ENCODE results near the gene CD93. TPM values are rescaled to one million over a fixed set of nuclear protein-coding genes. Genes with fewer than 3 reads are reported as not detected.

CD93 gene
- total and polyA plus RNA-seq, 3 donors from 2014 or later = 9.4 to 14.8 (median 14.2) TPM

DNA sequence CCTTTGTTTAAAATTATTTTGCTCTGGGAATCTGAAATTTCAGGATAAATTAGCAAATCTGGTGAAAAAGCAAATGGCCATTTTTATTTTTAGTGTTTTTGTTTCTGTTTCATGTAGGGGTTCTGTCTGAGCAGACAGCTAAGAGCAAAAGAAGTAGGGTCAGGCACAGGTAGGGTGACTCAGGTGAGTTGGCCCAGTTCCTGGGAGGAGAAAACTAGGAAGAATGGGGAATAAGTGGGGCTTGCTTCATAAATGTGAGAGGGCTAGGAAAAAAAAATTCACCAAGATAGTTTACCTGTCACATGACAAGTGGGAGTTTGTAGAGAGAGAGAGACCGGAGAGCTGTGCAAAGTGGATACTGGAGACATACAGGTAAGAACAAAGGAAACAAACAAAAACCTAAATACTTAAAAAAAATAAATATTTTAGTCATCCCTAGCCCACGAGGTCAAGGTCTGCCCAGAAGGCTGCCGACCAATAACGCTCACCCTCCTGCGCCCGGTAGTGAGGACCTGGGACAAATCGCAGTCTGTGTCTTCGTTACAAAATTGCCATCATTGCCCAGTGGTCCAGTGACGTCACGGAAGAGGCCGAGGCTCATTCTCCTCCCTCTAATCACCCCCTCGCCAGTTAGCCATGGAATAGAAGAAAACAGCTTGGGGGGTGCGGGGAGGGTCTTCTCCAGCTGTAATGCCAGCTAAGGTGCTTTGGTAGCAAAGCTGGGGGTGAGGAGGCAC, 39.0 kb downstream of the CD93 start:
- Histone ChIP-seq H3K4me3 (peak overlapping the region; percentile 57 to 62), H3K36me3 (ENCODE audit: low read depth, missing control alignments) (no peaks in the 10 kb centered on the region), H3K4me1 (peaks cover 4% of the 10 kb centered on the region), H3K9me3 (no peaks in the 10 kb centered on the region), H3K27me3 (no peaks in the 10 kb centered on the region), H3K27ac (no peak overlapping the region)
- intact Hi-C loops (cut with DNase I; ENCODE audit: low total_unique reads) = loop anchor here (10.0 kb wide), 2 partner anchors 188 to 288 kb away; no protein-coding TSS in a partner anchor
- no peak for TF ChIP-seq CTCF (IDR thresholded peaks at IDR 0.05)
- no peak for TF ChIP-seq POLR2A (IDR thresholded peaks at IDR 0.05)
- no peak for DNase-seq
- WGBS, 2 donors = 37 to 41% methylated on average over 13 of the region's 13 CpGs

- Histone ChIP-seq H3K27ac (no peak overlapping the region), H3K36me3 (ENCODE audit: low read depth, missing control alignments) (no peaks in the 10 kb centered on the region), H3K27me3 (no peaks in the 10 kb centered on the region), H3K4me1 (peaks cover 4% of the 10 kb centered on the region), H3K4me3 (peak overlapping the region; percentile 57 to 62), H3K9me3 (no peaks in the 10 kb centered on the region)
- no peak for DNase-seq
- TF ChIP-seq CTCF (IDR thresholded peaks at IDR 0.05) (no peak), POLR2A (IDR thresholded peaks at IDR 0.05) (no peak)
- intact Hi-C loops (cut with DNase I; ENCODE audit: low total_unique reads) = loop anchor here (10.0 kb wide), 2 partner anchors 188 to 288 kb away; no protein-coding TSS in a partner anchor
Measured at GRCh38 chr20:23046431-23046830, 39.7 kb downstream of the CD93 start.

GRCh38 chr20:23043376-23043775, 42.7 kb downstream of the CD93 start:
- TF ChIP-seq CTCF (IDR thresholded peaks at IDR 0.05) = no peak
- no peak for TF ChIP-seq POLR2A (IDR thresholded peaks at IDR 0.05)
- Histone ChIP-seq H3K27me3 (no peaks in the 10 kb centered on the region), H3K4me3 (no peak overlapping the region), H3K27ac (no peak overlapping the region), H3K9me3 (no peaks in the 10 kb centered on the region), H3K36me3 (ENCODE audit: low read depth, missing control alignments) (no peaks in the 10 kb centered on the region), H3K4me1 (no peaks in the 10 kb centered on the region)
- whole genome bisulfite sequencing, 2 donors = 74 to 88% methylated on average over 6 of the region's 6 CpGs
- DNase-seq = no peak
- intact Hi-C loops (cut with DNase I; ENCODE audit: low total_unique reads) = loop anchor here (10.0 kb wide), 2 partner anchors 191 to 291 kb away; no protein-coding TSS in a partner anchor

DNA sequence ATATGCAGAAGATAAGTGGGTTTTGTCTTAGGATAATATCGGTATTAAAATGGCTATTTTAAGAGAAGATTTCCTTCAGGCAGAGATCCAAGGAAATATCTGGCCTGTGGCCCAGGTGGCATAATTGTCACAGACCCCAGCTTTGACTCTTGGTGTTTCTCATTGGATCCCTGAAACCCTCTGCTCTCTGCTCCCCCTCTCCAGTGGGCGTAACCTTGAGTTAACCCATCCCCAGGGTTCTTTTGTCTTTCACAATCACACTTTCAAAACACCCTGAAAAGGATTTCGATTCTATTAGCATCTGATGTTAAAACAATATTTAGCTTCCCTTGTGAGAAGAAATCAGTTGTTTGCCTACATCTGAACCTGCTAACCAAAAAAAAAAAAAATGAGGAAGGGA, 43.9 kb downstream of the CD93 start:
- intact Hi-C loops (cut with DNase I; ENCODE audit: low total_unique reads) = loop anchor here (10.0 kb wide), 2 partner anchors 193 to 293 kb away; no protein-coding TSS in a partner anchor
- H3K36me3 ChIP-seq (ENCODE audit: low read depth, missing control alignments) = no peaks in the 10 kb centered on the region
- 64 to 68% methylated on average over 3 of the region's 3 CpGs for WGBS, 2 donors
- H3K27ac ChIP-seq = no peak overlapping the region
- no peaks in the 10 kb centered on the region for H3K27me3 ChIP-seq
- no peak for DNase-seq
- H3K4me3 ChIP-seq = no peak overlapping the region
- TF ChIP-seq POLR2A (IDR thresholded peaks at IDR 0.05) (no peak), CTCF (IDR thresholded peaks at IDR 0.05) (no peak)
- no peaks in the 10 kb centered on the region for H3K9me3 ChIP-seq
- H3K4me1 ChIP-seq = no peaks in the 10 kb centered on the region

Data from testis (tissue), 3 donors.